Right cardiac atrium (tissue), 5 donors: ENCODE measurements around the gene SLIT3. TPM values are rescaled to one million over a fixed set of nuclear protein-coding genes. Genes with fewer than 3 reads are reported as not detected.

ENCODE experiments used
- ATAC-seq, 2 donors: fragments of 200-7000 bp; cut with Tn5 transposase; one replicate each; pipeline versions ENCODE4 v1.8.0 to v1.9.1; 2020; ENCODE audit warnings: moderate library complexity in 2 of 2, mild to moderate bottlenecking in 1 of 2
- DNase-seq, 3 donors: peaks; one replicate each; pipeline ENCODE4 v3.0.0-alpha.2; 2020
- H3K27ac ChIP-seq: one replicate; pipeline ENCODE4 v1.5.1; 2013; ENCODE audit warnings: mild to moderate bottlenecking, low read length, control low read depth, moderate library complexity
- H3K27me3 ChIP-seq: one replicate; pipeline ENCODE4 v1.6.1; 2013; ENCODE audit not compliant: control insufficient read depth, insufficient read depth
- H3K4me1 ChIP-seq: one replicate; pipeline ENCODE4 v1.6.1; 2013; ENCODE audit warnings: low read length; ENCODE audit not compliant: control insufficient read depth, insufficient read depth
- H3K4me3 ChIP-seq: one replicate; pipeline ENCODE4 v1.5.1; 2013; ENCODE audit warnings: low read length, control low read depth
- H3K9me3 ChIP-seq: one replicate; pipeline ENCODE4 v1.6.1; 2013; ENCODE audit warnings: low read length; ENCODE audit not compliant: control insufficient read depth
- WGBS: extraction: QIAGEN DNeasy Blood & Tissue Kit; methylation state at CpG from one replicate; pipeline ENCODE4 v1.1.7; 2013; 5-methylcytosine and 5-hydroxymethylcytosine counted together
- intact Hi-C, 4 donors: fragments of 100-400 bp; cut with DNase I; formaldehyde crosslinking; loops; one replicate each; pipeline versions ENCODE4 v1.11.0 to v1.14.0; 2022 to 2023
- polyA plus RNA-seq: library from polyadenylated mRNA; stranded (reverse); fragments of 200-250 nt; gene quantifications from one replicate; pipeline ENCODE4 v1.2.3, GENCODE V29; 2013
- total RNA-seq, 4 donors: library from RNA; stranded (reverse); fragmentation: NEBNext Ultra II Directional; extraction: Animal tissue kit (Norgen Biotek cat#: 25700); gene quantifications; one replicate each; pipeline ENCODE4 v1.2.1, GENCODE V29; 2021
- donor health status: healthy with polysubstance abuse.
- donor health status: DM: no; HTN: yes; CAD: no.
- donor health status: DM: no; HTN: no; CAD: no.
- donor health status: DM: no; HTN: yes; CAD: no; lungs with severe emphysema.
- donor health status: DM: yes; HTN: yes; CAD: no.

Gene SLIT3
- total and polyA plus RNA-seq, 5 donors: 32.9 to 188 (median 109) TPM

GRCh38 chr5:169054506-169054905 lies 246.4 kb downstream of the SLIT3 start:
- Histone ChIP-seq H3K27ac (no peak overlapping the region), H3K4me1 (no peaks in the 10 kb centered on the region), H3K9me3 (no peaks in the 10 kb centered on the region), H3K4me3 (no peak overlapping the region), H3K27me3 (no peaks in the 10 kb centered on the region)
- intact Hi-C loops: no loop called here
- ATAC-seq (no peak), DNase-seq (no peak)
- 89% methylated on average over 8 of the region's 8 CpGs for WGBS

GRCh38 chr5:169052207-169052606 lies 248.7 kb downstream of the SLIT3 start:
- 73% methylated on average over 3 of the region's 3 CpGs for WGBS
- Histone ChIP-seq H3K4me1 (no peaks in the 10 kb centered on the region), H3K27me3 (no peaks in the 10 kb centered on the region), H3K4me3 (no peak overlapping the region), H3K27ac (no peak overlapping the region), H3K9me3 (no peaks in the 10 kb centered on the region)
- intact Hi-C loops: no loop called here
- no peak for DNase-seq
- no peak for ATAC-seq

- Histone ChIP-seq H3K27me3 (no peaks in the 10 kb centered on the region), H3K9me3 (no peaks in the 10 kb centered on the region), H3K4me3 (no peak overlapping the region), H3K27ac (no peak overlapping the region), H3K4me1 (no peaks in the 10 kb centered on the region)
- no peak for ATAC-seq
- intact Hi-C loops: no loop called here
- no peak for DNase-seq
Measured at GRCh38 chr5:169051351-169051750, 249.6 kb downstream of the SLIT3 start.

- intact Hi-C loops: no loop called here
- no peak for DNase-seq
Measured at GRCh38 chr5:169050636-169051035, 250.3 kb downstream of the SLIT3 start.

GRCh38 chr5:169050146-169050571 lies 250.8 kb downstream of the SLIT3 start:
- intact Hi-C loops: no loop called here
- Histone ChIP-seq H3K4me3 (no peak overlapping the region), H3K27me3 (no peaks in the 10 kb centered on the region), H3K9me3 (no peaks in the 10 kb centered on the region), H3K4me1 (no peaks in the 10 kb centered on the region), H3K27ac (no peak overlapping the region)
- ATAC-seq (peak in 1 of 2 donors; percentile 36), DNase-seq (no peak)
- 40% methylated on average over 2 of the region's 2 CpGs for WGBS

More at GRCh38 chr5:169050636-169051035, 250.3 kb downstream of the SLIT3 start:
- no peak for ATAC-seq
- Histone ChIP-seq H3K27me3 (no peaks in the 10 kb centered on the region), H3K4me1 (no peaks in the 10 kb centered on the region), H3K4me3 (no peak overlapping the region), H3K27ac (no peak overlapping the region), H3K9me3 (no peaks in the 10 kb centered on the region)
- WGBS: 47% methylated on average over 10 of the region's 10 CpGs

GRCh38 chr5:169049712-169050111 lies 251.2 kb downstream of the SLIT3 start:
- 81% methylated on average over 2 of the region's 2 CpGs for WGBS
- no peak for DNase-seq
- H3K4me3 ChIP-seq: no peak overlapping the region

GRCh38 chr5:169048181-169049125 lies 252.5 kb downstream of the SLIT3 start:
- peaks cover 1% of the 10 kb centered on the region for H3K9me3 ChIP-seq
- H3K27ac ChIP-seq: no peak overlapping the region
- intact Hi-C loops: no loop called here
- H3K4me1 ChIP-seq: no peaks in the 10 kb centered on the region
- WGBS: 89% methylated on average over 14 of the region's 14 CpGs
- no peaks in the 10 kb centered on the region for H3K27me3 ChIP-seq
- ATAC-seq (no peak), DNase-seq (no peak)
- H3K4me3 ChIP-seq: no peak overlapping the region

More at GRCh38 chr5:169049712-169050111, 251.2 kb downstream of the SLIT3 start:
- Histone ChIP-seq H3K27ac (no peak overlapping the region), H3K27me3 (no peaks in the 10 kb centered on the region), H3K9me3 (no peaks in the 10 kb centered on the region), H3K4me1 (no peaks in the 10 kb centered on the region)
- no peak for ATAC-seq
- intact Hi-C loops: no loop called here

- DNase-seq (no peak), ATAC-seq (no peak)
- H3K27ac ChIP-seq: no peak overlapping the region
- no peaks in the 10 kb centered on the region for H3K4me1 ChIP-seq
- 71% methylated on average over 6 of the region's 6 CpGs for WGBS
- H3K27me3 ChIP-seq: no peaks in the 10 kb centered on the region
- intact Hi-C loops: no loop called here
- no peak overlapping the region for H3K4me3 ChIP-seq
- H3K9me3 ChIP-seq: peaks cover 1% of the 10 kb centered on the region
Measured at GRCh38 chr5:169044962-169045361, 256.0 kb downstream of the SLIT3 start.

- DNase-seq (no peak), ATAC-seq (no peak)
- Histone ChIP-seq H3K27me3 (no peaks in the 10 kb centered on the region), H3K4me1 (no peaks in the 10 kb centered on the region), H3K27ac (no peak overlapping the region), H3K9me3 (peaks cover 1% of the 10 kb centered on the region), H3K4me3 (no peak overlapping the region)
- intact Hi-C loops: no loop called here
- WGBS: 89% methylated on average over 7 of the region's 7 CpGs
Measured at GRCh38 chr5:169041180-169041579, 259.8 kb downstream of the SLIT3 start.

- Histone ChIP-seq H3K27ac (no peak overlapping the region), H3K4me3 (no peak overlapping the region), H3K9me3 (peaks cover 1% of the 10 kb centered on the region), H3K27me3 (no peaks in the 10 kb centered on the region), H3K4me1 (no peaks in the 10 kb centered on the region)
- DNase-seq: no peak
- ATAC-seq: no peak
- intact Hi-C loops: no loop called here
- WGBS: 65% methylated on average over 6 of the region's 6 CpGs
Measured at GRCh38 chr5:169039592-169039991, 261.3 kb downstream of the SLIT3 start.

GRCh38 chr5:169037466-169037865 lies 263.5 kb downstream of the SLIT3 start:
- intact Hi-C loops: no loop called here
- Histone ChIP-seq H3K4me1 (no peaks in the 10 kb centered on the region), H3K27ac (no peak overlapping the region), H3K9me3 (no peaks in the 10 kb centered on the region), H3K27me3 (no peaks in the 10 kb centered on the region), H3K4me3 (no peak overlapping the region)
- no peak for DNase-seq
- WGBS: 82% methylated on average over 16 of the region's 16 CpGs
- no peak for ATAC-seq
